ENCODE data around the gene MED27.

GRCh38 chr9:132056717-132057560 lies 22.7 kb downstream of the MED27 start:
- TF ChIP-seq POLR2A (IDR thresholded peaks at IDR 0.05; ENCODE audit: low read depth, low read length) (no peak), POLR2AphosphoS5 (IDR thresholded peaks at IDR 0.05; ENCODE audit: low read depth, low read length) (no peak), TAF1 (IDR thresholded peaks at IDR 0.05; ENCODE audit: borderline replicate concordance, low read depth, low read length) (no peak)

All from GM12892 (cell line).